HUDEP-2 (cell line): Measurements from ENCODE around the gene OPTN.

ENCODE experiments used
- DNase-seq, 76 experiments: peaks; one replicate each; lab custom pipeline; 2025; ENCODE audit not compliant: unreplicated experiment in 76 of 76; lab: John Stamatoyannopoulos, UW

The OPTN gene

GRCh38 chr10:13168781-13169180 is 68.8 kb downstream of the OPTN start:
- no peak for DNase-seq

DNA sequence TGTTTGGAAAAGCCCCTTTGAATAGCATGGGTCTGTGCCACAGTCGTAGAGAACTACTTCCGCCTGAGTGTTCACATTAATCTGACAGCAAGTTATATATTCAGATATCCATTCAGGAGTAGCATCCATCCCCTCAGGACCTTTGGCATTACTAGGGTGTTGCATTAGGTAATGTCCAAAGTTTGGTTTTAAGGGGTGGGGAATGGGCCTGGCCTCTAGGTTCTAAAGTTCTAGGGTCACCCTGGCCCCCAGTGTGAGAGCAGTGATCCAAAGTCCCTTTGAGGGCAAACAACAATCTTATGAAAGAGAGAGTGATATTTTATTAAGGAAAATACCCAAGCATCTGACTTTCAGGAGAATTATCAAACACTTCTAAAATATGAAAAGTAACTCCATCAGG is 73.7 kb downstream of the OPTN start:
- DNase-seq, result no peak

GRCh38 chr10:13180788-13181187 is 80.8 kb downstream of the OPTN start:
- no peak for DNase-seq

DNA sequence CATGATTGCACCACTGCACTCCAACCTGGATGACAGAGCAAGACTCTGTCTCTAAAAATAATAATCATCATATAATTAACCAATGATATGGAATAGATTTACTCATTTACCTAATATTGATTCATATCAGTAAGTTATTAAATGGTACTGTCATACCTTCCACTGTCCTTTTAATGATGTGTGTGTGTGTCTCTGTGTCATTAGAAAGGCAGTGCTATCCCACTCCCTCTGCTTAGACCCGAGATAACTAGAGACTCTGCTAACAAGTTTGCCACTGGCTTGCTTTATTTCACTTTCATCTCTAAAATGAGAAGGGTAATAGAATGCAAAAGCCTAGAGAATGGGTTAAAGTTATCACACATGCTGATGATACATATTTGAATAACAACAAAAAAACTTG is 82.5 kb downstream of the OPTN start:
- no peak for DNase-seq

DNA sequence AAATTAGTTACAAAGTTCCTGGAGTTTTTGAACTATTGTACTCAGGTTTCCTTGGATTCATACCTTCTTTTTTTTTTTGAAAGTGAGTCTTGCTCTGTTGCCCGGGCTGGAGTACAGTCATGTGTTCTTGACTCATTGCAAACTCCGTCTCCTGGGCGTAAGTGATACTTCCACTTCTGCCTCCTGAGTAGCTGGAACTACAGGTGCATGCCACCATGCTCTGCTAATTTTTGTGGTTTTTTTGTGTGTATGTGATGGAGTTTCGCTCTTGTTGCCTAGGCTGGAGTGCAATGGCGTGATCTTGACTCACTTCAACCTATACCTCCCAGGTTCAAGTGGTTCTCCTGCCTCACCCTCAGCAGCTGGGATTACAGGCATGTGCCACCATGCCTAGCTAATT is 83.7 kb downstream of the OPTN start:
- DNase-seq, result no peak

DNA sequence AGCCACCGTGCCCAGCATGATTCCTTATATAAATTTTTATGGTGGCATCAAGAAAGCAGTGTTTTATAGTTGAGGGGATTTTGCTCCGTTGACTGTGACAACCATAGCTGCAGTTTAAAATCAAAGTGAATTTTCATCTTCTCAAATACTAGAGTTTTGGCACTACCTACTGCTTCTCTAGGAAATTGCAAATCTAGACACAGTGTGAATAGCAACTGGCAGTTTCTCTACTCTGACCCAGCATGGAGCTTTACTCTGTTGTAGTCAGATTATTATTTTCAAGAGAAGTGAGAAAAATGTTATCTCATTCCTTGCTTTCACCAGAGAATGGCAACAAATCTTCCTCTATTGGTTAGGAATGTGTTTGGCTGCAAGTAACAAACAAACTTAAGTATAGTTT is 84.3 kb downstream of the OPTN start:
- DNase-seq, result no peak

DNA sequence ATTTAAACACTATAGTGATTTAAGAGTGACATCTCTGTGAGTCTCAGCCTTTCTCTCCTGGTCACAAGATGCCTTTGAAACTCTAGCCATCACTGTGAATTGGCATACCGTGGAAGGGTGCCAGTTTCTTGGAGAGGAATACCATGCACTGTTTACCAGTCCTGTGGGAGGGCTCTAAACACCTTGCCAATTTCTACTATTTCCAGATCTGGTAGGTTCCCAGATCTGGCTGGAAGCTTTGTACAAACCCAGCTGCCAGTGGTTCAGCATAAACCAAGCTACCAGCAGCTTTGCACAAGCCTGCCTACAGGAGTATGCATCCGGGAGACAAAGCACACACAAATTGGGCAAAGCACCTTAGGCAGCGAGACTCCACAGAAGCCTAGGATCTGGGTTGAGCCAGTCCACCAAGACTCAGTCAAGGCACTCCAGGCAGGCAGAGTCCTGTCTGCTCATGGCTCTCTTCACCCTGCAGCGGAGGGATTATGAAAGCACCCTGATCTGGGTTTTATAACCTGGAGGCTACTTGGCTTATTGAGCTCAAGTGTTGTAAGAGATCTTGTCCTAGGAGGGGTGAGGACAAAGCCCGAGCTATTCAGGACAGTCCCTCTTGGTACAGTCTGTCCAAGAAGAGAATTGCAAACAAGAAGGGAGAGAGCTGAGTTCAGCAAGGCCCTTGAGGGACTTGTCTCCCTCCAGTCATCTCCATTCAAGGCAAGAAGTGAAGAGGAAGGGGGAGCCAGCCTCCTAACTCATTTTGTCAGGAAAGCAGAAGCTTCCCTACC is 85.0 kb downstream of the OPTN start:
- DNase-seq, result no peak

GRCh38 chr10:13187135-13187534 is 87.2 kb downstream of the OPTN start:
- DNase-seq, result no peak
